Spleen (tissue), 7 donors: ENCODE data around the gene KRTAP20-2.

Experiments
- CTCF ChIP-seq, 11 experiments: fragments of 200-600 bp in 7 of 11; fragments of 450-650 bp in 4 of 11; sonication (generic) in 4 of 11; IDR thresholded peaks in 8 of 11; conservative IDR thresholded peaks in 3 of 11; 1 replicate in 7 of 11; 2 replicates in 4 of 11; pipeline versions ENCODE4 v1.4.0 to v1.8.0; 2016 to 2021; ENCODE audit warnings: antibody characterized with exemption in 11 of 11, inconsistent platforms in 4 of 11, mild to moderate bottlenecking in 1 of 11
- POLR2A ChIP-seq, 3 donors: fragments of 450-650 bp; IDR thresholded peaks; one replicate each; pipeline ENCODE4 v1.5.1; 2017; ENCODE audit warnings: antibody characterized with exemption in 3 of 3, mild to moderate bottlenecking in 1 of 3
- POLR2AphosphoS5 ChIP-seq, 3 donors: sonication (generic); formaldehyde crosslinking; IDR thresholded peaks; one replicate each; pipeline ENCODE4 v1.5.1; 2017; ENCODE audit warnings: antibody characterized with exemption in 3 of 3
- donor health status: DM: no; HTN: no; CAD: no; lungs with moderate emphysema.
- donor health status: DM: no; HTN: no; CAD: no.
- donor health status: DM: no; HTN: no; CAD: no.

GRCh38 chr21:30600787-30601186, 34.2 kb upstream of the KRTAP20-2 start, which contains the start of gene KRTAP22-1:
- TF ChIP-seq CTCF (IDR thresholded peaks at IDR 0.05 in 8 of 11, conservative IDR thresholded peaks at IDR 0.05 in 3 of 11) (no peak), POLR2AphosphoS5 (IDR thresholded peaks at IDR 0.05) (no peak), POLR2A (IDR thresholded peaks at IDR 0.05) (no peak)
